ENCODE measurements around the gene BANF1. TPM values are rescaled to one million over a fixed set of nuclear protein-coding genes. Genes with fewer than 3 reads are reported as not detected.

The BANF1 gene
- total RNA-seq, 1 donor from 2014 or later: 163 TPM

- TF ChIP-seq CTCF (IDR thresholded peaks at IDR 0.05; ENCODE audit: unreplicated experiment): no peak
- H3K36me3 Mint-ChIP-seq (ENCODE audit: low read depth, unreplicated experiment): peaks cover 30% of the 10 kb centered on the region
- peak within 1 kb of the TSS; percentile 94 for H3K27ac Mint-ChIP-seq (ENCODE audit: unreplicated experiment)
- peak within 1 kb of the TSS; percentile 98 for H3K4me3 Mint-ChIP-seq (ENCODE audit: unreplicated experiment)
- DNase-seq (ENCODE audit: low spot score): peak; percentile 97
- peaks cover 14% of the 10 kb centered on the region for H3K27me3 Mint-ChIP-seq (ENCODE audit: unreplicated experiment)
- peaks cover 22% of the 10 kb centered on the region for H3K4me1 Mint-ChIP-seq (ENCODE audit: unreplicated experiment)
- no peaks in the 10 kb centered on the region for H3K9me3 Mint-ChIP-seq (ENCODE audit: unreplicated experiment)
Observed at GRCh38 chr11:66051766-66052663, 49.7 kb downstream of the BANF1 start, which contains the start of gene SF3B2. SF3B2 (plus strand) TSS chr11:66052364; CDS start chr11:66052385, 21 bp downstream.

GRCh38 chr11:66052664-66052982 lies 50.3 kb downstream of the BANF1 start:
- Mint-ChIP-seq H3K27me3 (ENCODE audit: unreplicated experiment) (peaks cover 14% of the 10 kb centered on the region), H3K9me3 (ENCODE audit: unreplicated experiment) (no peaks in the 10 kb centered on the region), H3K36me3 (ENCODE audit: low read depth, unreplicated experiment) (peaks cover 34% of the 10 kb centered on the region), H3K4me1 (ENCODE audit: unreplicated experiment) (peaks cover 25% of the 10 kb centered on the region), H3K4me3 (ENCODE audit: unreplicated experiment) (peak overlapping the region; percentile 98), H3K27ac (ENCODE audit: unreplicated experiment) (peak overlapping the region; percentile 94)
- TF ChIP-seq CTCF (IDR thresholded peaks at IDR 0.05; ENCODE audit: unreplicated experiment): no peak
- no peak for DNase-seq (ENCODE audit: low spot score)

Other genes starting within 250 kb of the BANF1 start
- gene AP5B1, start 221.5 kb upstream of the BANF1 start, total RNA-seq (ENCODE audit: unreplicated experiment): 3.4 TPM
- not detected for gene OVOL1, start 215.4 kb upstream of the BANF1 start, total RNA-seq (ENCODE audit: unreplicated experiment)
- gene SNX32, start 168.5 kb upstream of the BANF1 start, total RNA-seq (ENCODE audit: unreplicated experiment): 1.2 TPM
- gene CFL1, start 144.3 kb upstream of the BANF1 start, total RNA-seq (ENCODE audit: unreplicated experiment): 1,740 TPM
- 73.8 TPM for gene MUS81, start 142.1 kb upstream of the BANF1 start, total RNA-seq (ENCODE audit: unreplicated experiment)
- gene EFEMP2, start 129.7 kb upstream of the BANF1 start, total RNA-seq (ENCODE audit: unreplicated experiment): 248 TPM
- not detected for gene CTSW, start 122.7 kb upstream of the BANF1 start, total RNA-seq (ENCODE audit: unreplicated experiment)
- 75.6 TPM for gene FIBP, start 114.0 kb upstream of the BANF1 start, total RNA-seq (ENCODE audit: unreplicated experiment)
- gene CCDC85B, start 111.8 kb upstream of the BANF1 start, total RNA-seq (ENCODE audit: unreplicated experiment): 90.7 TPM
- 1.3 TPM for gene FOSL1, start 102.1 kb upstream of the BANF1 start, total RNA-seq (ENCODE audit: unreplicated experiment)
- gene C11orf68, start 83.4 kb upstream of the BANF1 start, total RNA-seq (ENCODE audit: unreplicated experiment): 31.1 TPM
- gene DRAP1, start 83.1 kb upstream of the BANF1 start, total RNA-seq (ENCODE audit: unreplicated experiment): 79.6 TPM
- not detected for gene TSGA10IP, start 57.0 kb upstream of the BANF1 start, total RNA-seq (ENCODE audit: unreplicated experiment)
- 46.5 TPM for gene SART1, start 40.8 kb upstream of the BANF1 start, total RNA-seq (ENCODE audit: unreplicated experiment)
- 34.9 TPM for gene EIF1AD, start 346 bp upstream of the BANF1 start, total RNA-seq (ENCODE audit: unreplicated experiment)
- not detected for gene CST6, start 9.5 kb downstream of the BANF1 start, total RNA-seq (ENCODE audit: unreplicated experiment)
- gene CATSPER1, start 24.0 kb downstream of the BANF1 start, total RNA-seq (ENCODE audit: unreplicated experiment): not detected
- gene GAL3ST3, start 46.7 kb downstream of the BANF1 start, total RNA-seq (ENCODE audit: unreplicated experiment): 0.87 TPM
- gene SF3B2, start 49.9 kb downstream of the BANF1 start, total RNA-seq (ENCODE audit: unreplicated experiment): 174 TPM
- 114 TPM for gene PACS1, start 67.8 kb downstream of the BANF1 start, total RNA-seq (ENCODE audit: unreplicated experiment)